ENCODE results near the gene USP11.

Gene USP11

DNA sequence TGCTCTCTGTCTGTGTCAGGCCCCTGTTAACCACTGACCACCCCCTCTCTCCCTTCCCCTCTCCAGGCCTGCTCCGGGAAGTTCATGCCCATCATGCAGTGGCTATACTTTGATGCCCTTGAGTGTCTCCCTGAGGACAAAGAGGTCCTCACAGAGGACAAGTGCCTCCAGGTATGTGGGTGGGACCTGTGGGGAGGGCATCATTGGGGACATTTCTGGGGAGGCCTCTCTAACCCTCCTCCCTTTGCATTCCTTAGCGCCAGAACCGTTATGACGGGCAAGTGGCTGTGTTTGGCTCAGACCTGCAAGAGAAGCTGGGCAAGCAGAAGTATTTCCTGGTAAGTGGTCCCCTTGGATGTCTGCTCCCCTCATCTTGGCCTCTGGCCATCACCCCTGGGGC, 29.9 kb upstream of the USP11 start:
- no peak for DNase-seq (ENCODE audit: low read depth in 2 of 2)

DNA sequence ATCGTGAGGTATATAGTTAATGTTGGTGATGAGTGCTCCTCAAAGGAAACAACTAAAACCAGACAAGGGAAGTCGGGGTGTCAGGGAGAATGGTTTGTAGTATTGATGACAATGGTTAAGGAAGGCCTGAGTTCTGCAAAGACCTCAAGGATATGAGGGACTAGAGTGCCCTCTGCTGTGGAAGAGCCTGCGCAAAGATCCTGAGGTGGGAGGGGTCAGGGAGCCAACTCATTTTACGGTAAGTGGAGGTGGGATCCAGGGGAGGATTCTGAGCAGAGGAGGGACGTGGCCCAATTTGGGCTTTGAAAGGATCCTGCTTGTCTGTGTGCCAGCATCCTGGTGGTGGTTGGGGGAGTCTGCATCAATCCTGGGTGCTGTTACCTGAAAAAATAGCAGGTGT, 27.8 kb upstream of the USP11 start:
- no peak for DNase-seq (ENCODE audit: low read depth in 2 of 2)

DNA sequence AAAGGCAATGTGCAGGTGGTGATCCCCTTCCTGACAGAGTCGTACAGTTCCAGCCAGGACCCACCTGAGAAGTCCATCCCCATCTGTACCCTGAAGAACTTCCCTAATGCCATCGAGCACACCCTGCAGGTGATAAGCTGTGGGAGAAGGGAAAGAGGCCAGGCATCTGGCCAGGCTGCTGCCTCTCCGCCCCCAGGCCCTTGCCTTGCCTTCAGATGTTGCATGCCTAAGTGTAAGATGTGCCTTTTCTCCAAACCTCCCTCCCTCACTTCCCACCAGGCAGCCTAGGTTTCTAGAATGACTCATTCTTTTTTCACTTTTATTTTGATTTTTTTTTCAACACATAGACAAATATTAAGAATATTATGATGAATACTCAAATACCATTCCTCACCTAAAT, 26.5 kb upstream of the USP11 start:
- no peak for DNase-seq (ENCODE audit: low read depth in 2 of 2)

DNA sequence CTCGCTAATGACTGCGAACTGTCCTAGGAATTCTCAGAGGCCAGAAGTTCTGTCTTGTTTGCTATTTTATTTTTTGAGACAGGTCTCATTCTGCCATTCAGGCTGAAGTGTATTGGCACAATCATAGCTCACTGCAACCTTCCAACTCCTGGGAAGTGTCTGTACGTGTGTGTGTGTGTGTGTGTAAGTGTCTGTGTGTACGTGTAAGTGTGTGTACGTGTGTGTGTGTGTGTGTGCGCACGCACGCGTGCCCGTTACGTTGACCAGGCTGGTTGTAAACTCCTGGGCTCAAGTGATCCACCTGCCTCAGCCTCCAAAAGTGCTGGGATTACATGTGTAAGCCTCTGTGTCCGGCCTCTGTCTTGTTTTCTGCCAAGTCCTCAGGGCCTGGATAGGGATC, 24.7 kb upstream of the USP11 start:
- DNase-seq (ENCODE audit: low read depth in 2 of 2), result no peak

DNA sequence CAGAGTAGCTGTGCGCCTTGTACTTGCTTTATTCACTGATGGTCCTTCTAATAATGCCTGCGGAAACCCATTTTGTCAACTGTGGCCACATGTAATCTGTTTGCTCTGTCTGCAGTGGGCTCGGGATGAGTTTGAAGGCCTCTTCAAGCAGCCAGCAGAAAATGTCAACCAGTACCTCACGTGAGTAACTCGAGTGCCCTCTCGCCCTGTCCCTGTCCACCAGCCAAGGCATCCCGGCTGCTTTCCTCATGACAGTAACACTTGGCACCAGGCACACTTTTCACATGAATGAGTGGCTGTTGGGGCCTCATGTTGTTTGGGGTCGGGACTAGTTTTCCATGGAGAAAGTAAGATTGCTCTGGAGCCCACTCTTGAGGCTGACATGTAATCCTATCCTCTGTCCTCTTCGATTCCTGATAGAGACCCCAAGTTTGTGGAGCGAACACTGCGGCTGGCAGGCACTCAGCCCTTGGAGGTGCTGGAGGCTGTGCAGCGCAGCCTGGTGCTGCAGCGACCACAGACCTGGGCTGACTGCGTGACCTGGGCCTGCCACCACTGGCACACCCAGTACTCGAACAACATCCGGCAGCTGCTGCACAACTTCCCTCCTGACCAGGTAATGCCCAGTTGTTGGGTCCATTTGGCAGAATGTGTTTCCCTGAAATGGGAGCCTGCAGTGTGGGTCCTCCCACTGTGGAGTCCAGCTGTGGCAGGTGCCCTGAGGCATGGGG, 23.1 kb upstream of the USP11 start:
- no peak for DNase-seq (ENCODE audit: low read depth in 2 of 2)

DNA sequence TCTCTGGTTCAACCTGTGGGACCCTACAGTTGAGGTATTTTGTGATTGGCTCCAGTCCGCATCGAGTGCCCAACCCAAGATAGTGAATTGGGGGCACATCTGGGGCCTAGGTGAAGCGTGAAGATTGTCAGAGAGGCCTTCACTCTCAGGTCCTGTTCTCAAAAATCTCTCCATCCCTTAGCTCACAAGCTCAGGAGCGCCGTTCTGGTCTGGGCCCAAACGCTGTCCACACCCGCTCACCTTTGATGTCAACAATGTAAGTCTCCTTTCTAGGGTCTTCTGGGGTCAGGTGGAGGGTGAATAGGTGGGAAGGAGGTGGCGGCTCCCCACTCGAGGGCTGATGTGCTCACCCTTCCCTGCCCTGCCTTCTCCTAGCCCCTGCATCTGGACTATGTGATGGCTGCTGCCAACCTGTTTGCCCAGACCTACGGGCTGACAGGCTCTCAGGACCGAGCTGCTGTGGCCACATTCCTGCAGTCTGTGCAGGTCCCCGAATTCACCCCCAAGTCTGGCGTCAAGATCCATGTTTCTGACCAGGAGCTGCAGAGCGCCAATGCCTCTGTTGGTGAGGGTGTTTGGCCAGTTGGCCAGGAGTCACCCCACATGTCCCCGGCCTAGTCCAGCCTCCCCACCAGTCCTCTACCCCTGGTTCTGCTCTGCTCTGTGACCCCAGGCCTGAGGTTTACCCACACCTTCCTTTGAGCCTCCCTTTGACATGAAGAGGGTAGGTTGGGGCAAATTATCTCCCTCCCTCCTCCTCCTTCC, 22.0 kb upstream of the USP11 start:
- DNase-seq (ENCODE audit: low read depth in 2 of 2), result no peak

DNA sequence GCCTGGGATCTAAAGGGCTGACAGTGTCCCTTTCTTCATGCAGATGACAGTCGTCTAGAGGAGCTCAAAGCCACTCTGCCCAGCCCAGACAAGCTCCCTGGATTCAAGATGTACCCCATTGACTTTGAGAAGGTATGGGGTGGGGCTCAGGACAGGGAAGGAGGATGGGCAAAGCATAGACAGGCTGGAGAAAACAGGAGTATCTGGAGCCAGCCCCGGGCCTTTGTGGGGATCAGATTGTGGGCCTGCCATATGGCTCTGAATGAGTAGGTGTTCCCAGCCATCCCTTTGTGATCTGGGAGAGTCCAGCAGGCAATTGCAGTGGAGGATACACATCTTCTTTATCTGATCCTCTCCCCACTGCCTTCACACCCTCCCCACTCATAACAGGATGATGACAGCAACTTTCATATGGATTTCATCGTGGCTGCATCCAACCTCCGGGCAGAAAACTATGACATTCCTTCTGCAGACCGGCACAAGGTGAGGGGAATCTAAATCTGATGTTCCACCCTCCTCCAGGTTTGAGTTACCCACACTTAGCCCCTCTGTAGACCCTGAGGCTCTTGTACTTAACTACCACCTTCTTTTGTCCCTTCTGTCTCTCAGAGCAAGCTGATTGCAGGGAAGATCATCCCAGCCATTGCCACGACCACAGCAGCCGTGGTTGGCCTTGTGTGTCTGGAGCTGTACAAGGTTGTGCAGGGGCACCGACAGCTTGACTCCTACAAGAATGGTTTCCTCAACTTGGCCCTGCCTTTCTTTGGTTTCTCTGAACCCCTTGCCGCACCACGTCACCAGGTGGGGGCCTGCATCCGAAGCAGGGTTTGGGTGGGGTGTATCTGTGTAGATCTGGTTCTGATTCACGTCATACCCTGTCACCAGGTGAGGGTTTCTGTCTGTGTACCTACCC, 20.2 kb upstream of the USP11 start:
- DNase-seq (ENCODE audit: low read depth in 2 of 2), result no peak

DNA sequence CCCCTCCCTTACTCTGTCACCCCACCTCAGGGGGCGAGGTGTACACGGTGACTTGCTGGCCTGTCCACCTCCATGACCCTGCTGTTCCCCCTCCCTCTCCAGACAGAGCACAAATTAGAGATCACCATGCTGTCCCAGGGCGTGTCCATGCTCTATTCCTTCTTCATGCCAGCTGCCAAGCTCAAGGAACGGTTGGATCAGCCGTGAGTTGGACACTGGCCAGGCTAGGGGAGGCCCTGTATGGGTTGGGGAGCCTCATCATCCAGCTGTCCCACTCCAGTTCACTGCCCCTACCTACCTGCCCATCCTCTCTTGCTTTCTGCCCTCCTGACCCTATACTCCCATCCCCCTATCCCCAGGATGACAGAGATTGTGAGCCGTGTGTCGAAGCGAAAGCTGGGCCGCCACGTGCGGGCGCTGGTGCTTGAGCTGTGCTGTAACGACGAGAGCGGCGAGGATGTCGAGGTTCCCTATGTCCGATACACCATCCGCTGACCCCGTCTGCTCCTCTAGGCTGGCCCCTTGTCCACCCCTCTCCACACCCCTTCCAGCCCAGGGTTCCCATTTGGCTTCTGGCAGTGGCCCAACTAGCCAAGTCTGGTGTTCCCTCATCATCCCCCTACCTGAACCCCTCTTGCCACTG, 18.3 kb upstream of the USP11 start:
- DNase-seq (ENCODE audit: low read depth in 2 of 2), result no peak

DNA sequence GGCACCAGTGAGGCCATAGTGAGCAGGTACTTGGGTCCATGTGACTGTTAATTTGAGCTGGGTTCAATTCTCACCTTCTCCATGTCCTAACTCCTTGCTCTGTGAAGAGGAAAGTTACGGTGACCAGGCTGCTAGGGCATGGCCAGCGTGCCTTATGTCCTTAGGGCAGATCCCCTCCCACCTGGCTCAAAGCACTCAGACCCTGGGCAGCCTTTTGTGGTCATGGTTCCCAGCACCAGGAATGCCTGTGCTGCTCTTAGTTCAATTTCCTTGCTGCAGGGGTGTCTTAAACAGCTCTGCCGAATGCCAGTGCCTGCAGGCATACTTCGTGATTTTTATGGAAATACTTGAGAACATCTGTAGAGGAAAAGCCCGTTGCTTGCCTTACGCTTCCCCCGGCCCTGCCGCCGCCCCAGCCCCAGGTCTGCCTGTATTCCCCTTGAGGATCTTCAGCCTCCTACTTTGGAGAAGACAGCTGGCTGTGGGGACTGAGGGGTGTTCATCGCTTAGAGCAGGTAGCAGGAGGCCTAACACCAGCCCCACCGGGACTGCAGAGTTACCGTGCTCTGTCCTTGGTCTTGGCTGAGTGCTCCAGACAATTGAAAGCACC, 17.4 kb upstream of the USP11 start:
- DNase-seq (ENCODE audit: low read depth in 2 of 2), result no peak

DNA sequence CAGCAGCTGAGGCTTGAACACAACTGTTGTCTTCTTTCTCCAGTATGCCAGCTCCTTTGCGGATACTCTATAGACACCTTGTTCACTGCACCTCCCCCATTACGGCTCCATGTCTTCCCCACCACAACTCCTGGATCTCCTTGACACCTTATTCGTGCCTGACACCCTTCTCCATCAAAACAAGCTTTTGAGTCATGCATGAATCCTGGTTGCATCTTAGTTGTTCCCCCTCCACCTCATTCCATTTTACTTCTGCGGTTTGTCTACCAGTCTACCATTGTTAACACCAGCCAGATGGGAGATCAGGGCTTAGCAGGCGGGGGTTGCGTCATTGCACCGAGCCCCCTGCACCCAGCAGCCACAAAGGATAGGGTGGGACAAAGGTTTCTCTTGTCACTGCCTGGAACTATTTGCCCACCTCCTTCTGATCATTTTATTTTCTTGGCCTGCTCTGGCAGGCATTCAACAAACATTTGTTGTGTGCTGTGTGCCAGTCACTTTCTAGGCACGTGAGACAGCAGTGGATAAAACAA, 16.4 kb upstream of the USP11 start:
- DNase-seq (ENCODE audit: low read depth in 2 of 2), result no peak

DNA sequence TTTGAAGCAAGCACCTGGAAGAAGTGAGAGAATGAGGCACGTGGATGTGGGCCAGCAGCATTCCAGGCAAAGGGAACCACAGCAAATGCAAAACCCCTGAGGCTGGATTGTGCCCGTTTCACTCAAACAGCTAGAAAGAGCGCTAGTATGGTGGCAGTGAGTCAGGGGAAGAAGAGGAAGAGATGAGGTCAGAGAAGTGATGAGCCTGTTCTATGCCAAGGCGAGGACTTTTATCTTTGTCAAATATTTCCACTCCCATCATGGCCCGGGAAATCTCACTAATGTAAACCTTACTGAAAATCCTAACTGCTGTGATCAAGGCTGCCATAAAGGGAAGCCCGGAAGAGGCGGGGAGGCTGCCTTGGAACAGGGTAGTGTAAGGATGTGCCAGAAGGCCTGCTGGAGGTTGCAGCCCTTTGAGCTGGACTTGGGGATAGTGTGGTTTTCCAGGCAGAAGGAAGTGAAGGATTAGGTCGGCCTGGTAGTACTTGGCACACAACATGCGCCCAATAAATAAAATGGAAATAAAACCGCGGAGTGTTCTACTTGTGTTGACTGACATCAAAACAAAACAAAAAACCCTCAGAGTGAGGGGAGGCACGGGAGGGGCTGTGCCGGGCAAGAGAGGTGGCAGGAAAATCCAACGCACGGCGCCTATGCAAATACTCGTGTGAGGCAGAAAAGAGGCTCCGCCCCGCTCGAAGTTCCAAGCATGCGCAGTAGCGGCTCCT, 15.5 kb upstream of the USP11 start:
- DNase-seq (ENCODE audit: low read depth in 2 of 2), result no peak

DNA sequence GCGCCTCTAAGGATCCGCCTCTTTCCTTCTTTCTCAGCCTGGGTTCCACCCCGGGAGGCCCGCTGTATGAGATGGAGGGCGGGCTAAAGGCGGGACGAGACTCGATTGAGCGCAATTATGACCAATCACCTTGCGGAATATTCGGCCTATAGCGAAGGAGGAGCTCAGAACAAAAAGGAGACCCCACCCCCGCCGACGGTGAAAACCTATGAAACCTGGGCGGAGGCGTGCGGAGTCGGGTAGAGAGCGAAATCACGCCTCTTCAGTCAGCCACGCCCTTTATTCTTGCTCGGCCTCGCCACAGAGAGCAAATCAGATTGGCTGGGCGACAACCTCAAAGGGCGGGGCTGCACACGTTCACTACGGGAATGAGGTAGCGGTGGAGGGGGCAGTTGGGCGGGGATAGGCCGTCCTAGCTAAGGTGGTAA, 14.9 kb upstream of the USP11 start:
- peak; percentile 88 to 93 for DNase-seq (ENCODE audit: low read depth in 2 of 2)

DNA sequence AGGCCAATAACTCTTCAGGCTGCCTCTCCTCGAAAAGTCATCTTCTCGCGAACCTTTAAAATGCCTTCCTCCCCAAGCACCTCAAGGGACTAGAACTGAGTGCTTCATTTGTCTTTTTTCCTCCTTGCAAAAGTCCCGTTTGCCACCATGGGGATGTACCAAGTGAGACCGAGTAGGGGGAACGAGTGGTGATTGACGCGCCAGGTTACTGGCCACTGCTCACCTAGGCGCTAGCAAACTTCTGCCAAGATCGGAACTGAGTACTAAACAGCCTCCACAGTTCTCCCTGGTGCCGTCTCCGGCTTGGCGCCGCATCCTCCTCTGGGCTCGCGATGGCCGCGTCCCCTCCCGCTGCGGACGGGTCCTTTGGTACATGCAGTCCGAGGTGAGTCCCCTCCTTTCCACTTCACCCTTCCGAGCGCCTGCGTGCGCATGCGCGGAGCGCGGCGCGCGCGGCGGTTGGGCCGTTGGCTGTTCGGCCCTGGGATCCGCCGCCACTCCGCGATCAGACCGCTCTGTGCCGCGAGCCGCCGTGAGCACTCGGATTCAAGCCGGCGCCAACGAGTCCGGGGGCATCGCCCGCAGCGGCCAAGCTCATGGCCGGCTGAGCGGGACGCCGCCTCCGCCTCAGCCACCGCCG, 14.4 kb upstream of the USP11 start, which contains the start of gene CDK16:
Gene CDK16, plus strand, starts transcription at position 402 of the 640 bp plus-strand sequence. CDS start 4,877 bp downstream, outside the sequence.
- peak; percentile 33 to 63 for DNase-seq (ENCODE audit: low read depth in 2 of 2)

DNA sequence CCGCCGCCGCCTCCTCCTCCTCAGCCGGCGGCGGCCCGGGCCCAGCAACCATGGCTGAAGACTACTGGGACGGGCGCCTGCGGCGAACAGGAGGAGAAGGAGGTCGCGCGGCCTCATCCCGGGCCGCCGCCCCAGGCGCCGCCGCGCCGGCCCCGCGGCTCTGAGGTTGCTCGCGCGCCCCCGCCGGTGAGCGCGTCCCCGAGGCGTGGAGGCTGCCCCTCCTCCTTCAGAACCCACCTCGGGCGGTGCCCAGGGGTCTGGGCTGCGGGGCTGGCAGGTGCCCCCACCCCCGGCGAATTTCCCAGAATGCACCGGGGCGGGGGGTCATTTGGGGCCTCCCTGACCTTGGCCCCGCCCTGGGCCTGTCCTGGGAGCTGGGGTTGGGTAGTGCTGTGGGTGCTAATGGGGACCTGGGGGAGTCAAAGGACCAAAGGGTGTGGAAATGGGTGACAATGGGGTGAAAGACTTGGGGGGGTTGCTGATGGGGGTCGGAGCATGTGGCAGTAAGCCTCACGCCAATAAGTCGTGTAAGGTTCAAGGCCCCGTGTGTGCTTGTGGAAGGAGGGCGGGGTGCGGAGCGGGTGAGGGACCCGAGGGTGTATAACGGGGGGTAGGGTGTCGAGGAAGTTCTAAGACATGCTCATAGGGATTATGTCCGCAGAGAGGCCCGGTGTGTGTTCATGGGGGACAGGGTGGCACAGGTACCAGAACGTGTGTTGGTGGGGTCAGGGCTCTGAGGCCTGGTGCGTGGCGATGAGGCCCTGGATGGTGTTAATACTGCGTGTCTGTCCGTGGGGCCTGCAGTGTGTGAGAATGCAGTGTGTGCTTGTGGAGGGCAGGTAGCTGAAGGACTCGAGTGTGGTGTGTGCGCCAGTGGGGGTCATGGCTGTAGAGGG, 13.6 kb upstream of the USP11 start:
- peak; percentile 29 to 46 for DNase-seq (ENCODE audit: low read depth in 2 of 2)

DNA sequence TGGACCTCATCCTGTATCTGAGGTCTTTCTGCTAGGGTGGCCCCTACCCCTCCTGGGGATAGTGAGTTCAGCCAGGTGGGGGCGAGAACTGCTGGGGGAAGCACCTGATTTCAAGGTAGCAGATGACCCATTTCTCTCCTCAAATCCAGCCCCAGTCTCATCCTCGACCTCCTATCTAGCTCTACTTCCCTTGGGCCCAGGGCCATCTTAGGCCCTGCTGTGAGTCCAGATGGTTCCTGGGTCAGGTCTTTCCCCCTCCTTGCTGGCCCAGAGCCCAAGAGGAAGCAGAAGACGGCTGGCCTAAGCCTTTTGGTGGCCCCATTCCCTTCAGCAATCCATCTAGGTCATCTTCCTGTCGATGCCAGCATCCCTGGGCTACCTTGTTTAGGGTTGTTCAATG, 11.1 kb upstream of the USP11 start:
- no peak for DNase-seq (ENCODE audit: low read depth in 2 of 2)

DNA sequence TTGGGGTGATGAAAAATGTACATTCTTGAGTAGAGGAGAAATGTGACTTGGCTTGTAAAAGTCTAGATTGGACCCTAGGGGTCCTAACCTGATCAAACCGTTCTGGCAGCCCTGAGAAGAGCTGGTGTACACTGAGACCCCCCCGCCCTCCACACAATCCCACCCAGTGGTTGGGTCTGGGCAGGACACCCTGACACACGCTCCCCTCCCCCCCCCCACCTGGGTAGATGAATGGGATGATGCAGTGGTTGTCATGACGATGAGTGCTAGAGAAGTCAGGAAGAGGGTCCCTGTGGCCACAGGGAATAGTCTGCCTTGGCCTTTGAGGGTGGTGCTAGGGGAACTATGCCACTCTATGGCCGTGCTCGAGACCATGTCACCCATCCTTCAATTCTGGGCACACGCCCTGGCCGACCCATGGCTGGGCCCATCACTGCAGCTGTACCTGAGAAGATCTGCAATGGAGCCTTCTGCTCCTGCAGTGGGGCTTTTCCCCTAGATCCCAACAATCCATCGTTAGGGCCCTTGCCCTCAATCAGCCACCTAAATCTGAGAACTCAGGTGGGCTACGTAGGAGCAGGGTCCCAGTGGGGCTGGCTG, 10.0 kb upstream of the USP11 start:
- DNase-seq (ENCODE audit: low read depth in 2 of 2), result no peak

DNA sequence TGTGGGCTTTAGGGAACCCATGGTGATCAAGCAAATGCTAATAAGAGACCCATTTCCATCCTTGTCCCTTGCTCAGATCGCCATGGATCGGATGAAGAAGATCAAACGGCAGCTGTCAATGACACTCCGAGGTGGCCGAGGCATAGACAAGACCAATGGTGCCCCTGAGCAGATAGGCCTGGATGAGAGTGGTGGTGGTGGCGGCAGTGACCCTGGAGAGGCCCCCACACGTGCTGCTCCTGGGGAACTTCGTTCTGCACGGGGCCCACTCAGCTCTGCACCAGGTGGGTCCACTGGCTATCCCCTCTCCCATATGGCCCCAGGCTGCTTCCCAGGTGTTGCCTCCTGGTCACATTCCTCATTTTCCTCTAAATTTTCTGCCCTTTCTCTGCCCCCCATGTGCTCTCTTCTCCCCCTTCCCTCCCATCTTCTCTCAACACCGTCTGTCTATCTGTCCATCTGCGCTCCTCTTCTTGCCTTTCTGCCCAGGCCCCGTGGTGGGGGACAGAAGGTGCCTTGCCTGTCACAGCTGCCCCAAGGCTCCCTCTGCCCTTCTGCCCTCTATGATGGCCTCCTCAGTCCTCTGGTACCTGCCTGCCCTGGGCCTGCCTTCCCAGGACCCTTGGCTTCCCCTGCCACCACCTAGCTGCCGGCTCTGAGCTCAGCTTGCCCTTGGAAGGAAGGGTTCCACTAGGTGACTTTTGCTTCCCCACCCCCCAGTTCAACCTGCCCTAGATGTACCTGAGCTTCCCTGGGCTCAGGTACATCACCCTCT, 9.1 kb upstream of the USP11 start:
- DNase-seq (ENCODE audit: low read depth in 2 of 2), result no peak

Data from stimulated activated CD8-positive, alpha-beta memory T cell treated with anti-CD3 and anti-CD28 coated beads, Interleukin-2, amount 100 ng/mL, for 48 hours (primary cell).